GM18517 (cell line): ENCODE data around the gene GSTA3.
"Not testable (repeated sequence)": the region's sequence is repeated elsewhere in the genome, so short reads cannot be mapped to it uniquely, and the experiment has no call there.

Experiments used
- ATAC-seq: cut with Tn5 transposase; IDR thresholded peaks from one replicate; pipeline ENCODE4 v1.9.1; 2021; ENCODE audit warnings: mild to moderate bottlenecking, moderate library complexity; ENCODE audit not compliant: unreplicated experiment

The GSTA3 gene

GRCh38 chr6:52909531-52909930, at the start of gene GSTA3:
GSTA3 (minus strand) TSS chr6:52909698; CDS start chr6:52905834, 3,864 bp downstream.
- no peak for ATAC-seq

- no peak for ATAC-seq
Measured at GRCh38 chr6:52958546-52959255, 49.2 kb upstream of the GSTA3 start.

- ATAC-seq = no peak
Measured at GRCh38 chr6:52955871-52956270, 46.4 kb upstream of the GSTA3 start.

GRCh38 chr6:52953911-52954839, 44.7 kb upstream of the GSTA3 start:
- ATAC-seq = no peak

- ATAC-seq = no peak
Measured at GRCh38 chr6:52946306-52946705, 36.8 kb upstream of the GSTA3 start.

- ATAC-seq = not testable (repeated sequence)
Measured at GRCh38 chr6:52942821-52943220, 33.3 kb upstream of the GSTA3 start.

- ATAC-seq = no peak
Measured at GRCh38 chr6:52942221-52942620, 32.7 kb upstream of the GSTA3 start.

GRCh38 chr6:52937908-52938307, 28.4 kb upstream of the GSTA3 start:
- no peak for ATAC-seq

GRCh38 chr6:52933778-52934177, 24.3 kb upstream of the GSTA3 start:
- ATAC-seq = no peak

GRCh38 chr6:52931351-52931750, 21.9 kb upstream of the GSTA3 start:
- ATAC-seq = no peak

- ATAC-seq = no peak
Measured at GRCh38 chr6:52929321-52930164, 20.0 kb upstream of the GSTA3 start.

- ATAC-seq = no peak
Measured at GRCh38 chr6:52927451-52927850, 18.0 kb upstream of the GSTA3 start.

GRCh38 chr6:52925919-52926792, 16.7 kb upstream of the GSTA3 start:
- ATAC-seq = no peak

GRCh38 chr6:52925042-52925441, 15.5 kb upstream of the GSTA3 start:
- ATAC-seq = no peak

- ATAC-seq = not testable (repeated sequence)
Measured at GRCh38 chr6:52923689-52924088, 14.2 kb upstream of the GSTA3 start.

- ATAC-seq = no peak
Measured at GRCh38 chr6:52922161-52922560, 12.7 kb upstream of the GSTA3 start.

- ATAC-seq = no peak
Measured at GRCh38 chr6:52921743-52922142, 12.2 kb upstream of the GSTA3 start.

- not testable (repeated sequence) for ATAC-seq
Measured at GRCh38 chr6:52919511-52919910, 10.0 kb upstream of the GSTA3 start.

- ATAC-seq = not testable (repeated sequence)
Measured at GRCh38 chr6:52918771-52919170, 9.3 kb upstream of the GSTA3 start.
